GM23338 (cell line): ENCODE results near the gene OR10D3. TPM values are rescaled to one million over a fixed set of nuclear protein-coding genes. Genes with fewer than 3 reads are reported as not detected.

Source experiments
- ATAC-seq: fragments of 200-7000 bp; cut with Tn5 transposase; 3 replicates; pipeline ENCODE4 v1.9.1; 2020
- DNase-seq: peaks from one replicate; pipeline ENCODE4 v3.0.0-alpha.2; 2015; ENCODE audit warnings: low spot score
- H2AFZ ChIP-seq: fragments of 200-600 bp; sonication (generic); 2 replicates; pipeline ENCODE4 v1.8.0; 2016; ENCODE audit warnings: antibody characterized with exemption, mild to moderate bottlenecking, moderate library complexity
- H3F3A ChIP-seq: fragments of 200-600 bp; sonication (generic); replicated peaks from 2 replicates; pipeline ENCODE4 v1.8.0; 2017; ENCODE audit warnings: antibody characterized with exemption, mixed run types, low read depth
- H3K27ac ChIP-seq: fragments of 200-600 bp; sonication (generic); 2 replicates; pipeline ENCODE4 v1.6.1; 2016; ENCODE audit warnings: low read depth
- H3K27me3 ChIP-seq: fragments of 200-600 bp; sonication (generic); 2 replicates; pipeline ENCODE4 v1.8.0; 2016; ENCODE audit warnings: mild to moderate bottlenecking, mixed run types, moderate library complexity; ENCODE audit not compliant: insufficient read depth
- H3K36me3 ChIP-seq: fragments of 200-600 bp; sonication (generic); 2 replicates; pipeline ENCODE4 v1.8.0; 2016; ENCODE audit warnings: mild to moderate bottlenecking; ENCODE audit not compliant: insufficient read depth
- H3K4me1 ChIP-seq: fragments of 200-600 bp; sonication (generic); 2 replicates; pipeline ENCODE4 v1.8.0; 2016; ENCODE audit warnings: mild to moderate bottlenecking, moderate library complexity; ENCODE audit not compliant: insufficient read depth
- H3K4me2 ChIP-seq: fragments of 200-600 bp; sonication (generic); 2 replicates; pipeline ENCODE4 v1.7.1; 2017; ENCODE audit warnings: mixed run types
- H3K4me3 ChIP-seq: fragments of 200-600 bp; sonication (generic); 2 replicates; pipeline ENCODE4 v1.6.1; 2016; ENCODE audit warnings: mixed run types
- H3K79me2 ChIP-seq: fragments of 200-600 bp; sonication (generic); replicated peaks from 2 replicates; pipeline ENCODE4 v1.8.0; 2017; ENCODE audit warnings: mild to moderate bottlenecking; ENCODE audit not compliant: insufficient read depth
- H3K9me2 ChIP-seq: fragments of 200-600 bp; sonication (generic); 2 replicates; pipeline ENCODE4 v1.8.0; 2017; ENCODE audit not compliant: insufficient read depth
- H4K20me1 ChIP-seq: fragments of 200-600 bp; sonication (generic); replicated peaks from 2 replicates; pipeline ENCODE4 v1.8.0; 2017; ENCODE audit warnings: mild to moderate bottlenecking; ENCODE audit not compliant: insufficient read depth
- H3K27ac Mint-ChIP-seq: 2 replicates; pipeline ENCODE4 v1.8.0; 2020; ENCODE audit warnings: inconsistent platforms, mild to moderate bottlenecking, moderate library complexity, mixed read lengths
- H3K27me3 Mint-ChIP-seq: 3 replicates; pipeline ENCODE4 v1.8.0; 2022; ENCODE audit warnings: low read depth, mild to moderate bottlenecking, moderate library complexity, mixed read lengths, inconsistent platforms; ENCODE audit not compliant: insufficient read depth, poor library complexity
- H3K36me3 Mint-ChIP-seq: 3 replicates; pipeline ENCODE4 v1.8.0; 2021; ENCODE audit warnings: low read depth, mild to moderate bottlenecking, inconsistent platforms, moderate library complexity, mixed read lengths
- H3K4me1 Mint-ChIP-seq: 3 replicates; pipeline ENCODE4 v1.8.0; 2020; ENCODE audit warnings: mild to moderate bottlenecking, inconsistent platforms, mixed read lengths
- H3K4me3 Mint-ChIP-seq: 3 replicates; pipeline ENCODE4 v1.8.0; 2021; ENCODE audit warnings: moderate library complexity, mild to moderate bottlenecking, inconsistent platforms, mixed read lengths
- H3K9me3 Mint-ChIP-seq: 3 replicates; pipeline ENCODE4 v1.8.0; 2020; ENCODE audit warnings: moderate library complexity, mild to moderate bottlenecking, inconsistent platforms, mixed read lengths
- EZH2 ChIP-seq: fragments of 200-600 bp; sonication (generic); IDR thresholded peaks from one replicate; pipeline ENCODE4 v1.8.0; 2017; ENCODE audit warnings: antibody characterized with exemption, mild to moderate bottlenecking, low read depth; ENCODE audit not compliant: unreplicated experiment
- EZH2phosphoT487 ChIP-seq: fragments of 200-600 bp; sonication (generic); IDR thresholded peaks from one replicate; pipeline ENCODE4 v1.8.1; 2018; ENCODE audit warnings: antibody characterized with exemption; ENCODE audit not compliant: unreplicated experiment
- NANOG ChIP-seq: IDR thresholded peaks from 2 replicates; pipeline ENCODE4 v1.6.1; 2016; ENCODE audit warnings: antibody characterized with exemption, borderline replicate concordance
- ZNF114 ChIP-seq: fragments of 250-450 bp; sonication (Bioruptor Pico); IDR thresholded peaks from 2 replicates; pipeline ENCODE4 v1.5.0; 2020; ENCODE audit warnings: mild to moderate bottlenecking, moderate library complexity
- polyA plus RNA-seq: library from polyadenylated mRNA; unstranded; fragments of >200 nt; fragmentation: Nextera tagmentation; extraction: Ambion mirVana; gene quantifications from 2 replicates; pipeline ENCODE4 v1.2.1, GENCODE V29; 2016
- total RNA-seq: library from RNA; depleted of rRNA; stranded (reverse); fragments of >200 nt; shearing (Covaris generic); gene quantifications from 2 replicates; pipeline ENCODE4 v1.2.3, GENCODE V29; 2014
- TF ChIP-seq, protein P1 (sequence below), 2 experiments: fragments of 200-600 bp in 1 of 2; sonication (generic) in 1 of 2; conservative IDR thresholded peaks; 2 replicates each; pipeline versions ENCODE4 v1.5.1 to v1.6.1; 2016 to 2017; ENCODE audit warnings: antibody characterized with exemption in 2 of 2, low read depth in 2 of 2, mild to moderate bottlenecking in 2 of 2, moderate library complexity in 1 of 2
- TF ChIP-seq, protein P2 (sequence below): IDR thresholded peaks from 2 replicates; pipeline ENCODE4 v1.6.1; 2016; ENCODE audit warnings: antibody characterized with exemption
- TF ChIP-seq, protein P3 (sequence below): fragments of 250-450 bp; sonication (Bioruptor Pico); IDR thresholded peaks from 2 replicates; pipeline ENCODE4 v1.5.0; 2020; ENCODE audit warnings: mild to moderate bottlenecking, moderate library complexity

The OR10D3 gene
- total and polyA plus RNA-seq, 2 experiments from 2014 or later, result not detected

GRCh38 chr11:124197999-124198398 is 14.9 kb downstream of the OR10D3 start (continued):
- TF ChIP-seq, protein P1, sequence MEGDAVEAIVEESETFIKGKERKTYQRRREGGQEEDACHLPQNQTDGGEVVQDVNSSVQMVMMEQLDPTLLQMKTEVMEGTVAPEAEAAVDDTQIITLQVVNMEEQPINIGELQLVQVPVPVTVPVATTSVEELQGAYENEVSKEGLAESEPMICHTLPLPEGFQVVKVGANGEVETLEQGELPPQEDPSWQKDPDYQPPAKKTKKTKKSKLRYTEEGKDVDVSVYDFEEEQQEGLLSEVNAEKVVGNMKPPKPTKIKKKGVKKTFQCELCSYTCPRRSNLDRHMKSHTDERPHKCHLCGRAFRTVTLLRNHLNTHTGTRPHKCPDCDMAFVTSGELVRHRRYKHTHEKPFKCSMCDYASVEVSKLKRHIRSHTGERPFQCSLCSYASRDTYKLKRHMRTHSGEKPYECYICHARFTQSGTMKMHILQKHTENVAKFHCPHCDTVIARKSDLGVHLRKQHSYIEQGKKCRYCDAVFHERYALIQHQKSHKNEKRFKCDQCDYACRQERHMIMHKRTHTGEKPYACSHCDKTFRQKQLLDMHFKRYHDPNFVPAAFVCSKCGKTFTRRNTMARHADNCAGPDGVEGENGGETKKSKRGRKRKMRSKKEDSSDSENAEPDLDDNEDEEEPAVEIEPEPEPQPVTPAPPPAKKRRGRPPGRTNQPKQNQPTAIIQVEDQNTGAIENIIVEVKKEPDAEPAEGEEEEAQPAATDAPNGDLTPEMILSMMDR (conservative IDR thresholded peaks at IDR 0.05; ENCODE audit: low read depth in 2 of 2), result no peak
- TF ChIP-seq, protein P2, sequence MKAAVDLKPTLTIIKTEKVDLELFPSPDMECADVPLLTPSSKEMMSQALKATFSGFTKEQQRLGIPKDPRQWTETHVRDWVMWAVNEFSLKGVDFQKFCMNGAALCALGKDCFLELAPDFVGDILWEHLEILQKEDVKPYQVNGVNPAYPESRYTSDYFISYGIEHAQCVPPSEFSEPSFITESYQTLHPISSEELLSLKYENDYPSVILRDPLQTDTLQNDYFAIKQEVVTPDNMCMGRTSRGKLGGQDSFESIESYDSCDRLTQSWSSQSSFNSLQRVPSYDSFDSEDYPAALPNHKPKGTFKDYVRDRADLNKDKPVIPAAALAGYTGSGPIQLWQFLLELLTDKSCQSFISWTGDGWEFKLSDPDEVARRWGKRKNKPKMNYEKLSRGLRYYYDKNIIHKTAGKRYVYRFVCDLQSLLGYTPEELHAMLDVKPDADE, result no peak
- no peak for TF ChIP-seq EZH2

DNA sequence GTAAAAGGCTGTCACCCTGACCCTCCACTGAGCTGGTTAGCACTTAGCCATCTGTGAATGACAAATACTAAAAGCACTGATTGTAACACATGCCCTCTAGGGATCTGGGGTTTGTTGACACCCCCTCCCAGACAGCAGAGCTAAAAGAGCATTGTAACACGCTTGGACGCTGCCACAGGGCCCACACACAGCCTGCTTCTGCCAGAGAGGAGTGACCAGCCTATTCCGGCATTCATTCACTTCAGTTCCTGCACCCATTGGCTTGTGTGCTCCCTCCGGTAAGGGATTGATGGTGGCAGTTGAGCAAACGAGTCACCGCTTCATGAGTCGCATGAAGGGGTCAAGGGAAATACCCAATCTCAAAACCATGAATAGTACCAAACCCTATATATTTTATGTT is 15.8 kb downstream of the OR10D3 start:
- H3F3A ChIP-seq, result no peaks in the 10 kb centered on the region
- no peak overlapping the region for H2AFZ ChIP-seq
- TF ChIP-seq, protein P1 (conservative IDR thresholded peaks at IDR 0.05; ENCODE audit: low read depth in 2 of 2), result no peak
- TF ChIP-seq, protein P3, sequence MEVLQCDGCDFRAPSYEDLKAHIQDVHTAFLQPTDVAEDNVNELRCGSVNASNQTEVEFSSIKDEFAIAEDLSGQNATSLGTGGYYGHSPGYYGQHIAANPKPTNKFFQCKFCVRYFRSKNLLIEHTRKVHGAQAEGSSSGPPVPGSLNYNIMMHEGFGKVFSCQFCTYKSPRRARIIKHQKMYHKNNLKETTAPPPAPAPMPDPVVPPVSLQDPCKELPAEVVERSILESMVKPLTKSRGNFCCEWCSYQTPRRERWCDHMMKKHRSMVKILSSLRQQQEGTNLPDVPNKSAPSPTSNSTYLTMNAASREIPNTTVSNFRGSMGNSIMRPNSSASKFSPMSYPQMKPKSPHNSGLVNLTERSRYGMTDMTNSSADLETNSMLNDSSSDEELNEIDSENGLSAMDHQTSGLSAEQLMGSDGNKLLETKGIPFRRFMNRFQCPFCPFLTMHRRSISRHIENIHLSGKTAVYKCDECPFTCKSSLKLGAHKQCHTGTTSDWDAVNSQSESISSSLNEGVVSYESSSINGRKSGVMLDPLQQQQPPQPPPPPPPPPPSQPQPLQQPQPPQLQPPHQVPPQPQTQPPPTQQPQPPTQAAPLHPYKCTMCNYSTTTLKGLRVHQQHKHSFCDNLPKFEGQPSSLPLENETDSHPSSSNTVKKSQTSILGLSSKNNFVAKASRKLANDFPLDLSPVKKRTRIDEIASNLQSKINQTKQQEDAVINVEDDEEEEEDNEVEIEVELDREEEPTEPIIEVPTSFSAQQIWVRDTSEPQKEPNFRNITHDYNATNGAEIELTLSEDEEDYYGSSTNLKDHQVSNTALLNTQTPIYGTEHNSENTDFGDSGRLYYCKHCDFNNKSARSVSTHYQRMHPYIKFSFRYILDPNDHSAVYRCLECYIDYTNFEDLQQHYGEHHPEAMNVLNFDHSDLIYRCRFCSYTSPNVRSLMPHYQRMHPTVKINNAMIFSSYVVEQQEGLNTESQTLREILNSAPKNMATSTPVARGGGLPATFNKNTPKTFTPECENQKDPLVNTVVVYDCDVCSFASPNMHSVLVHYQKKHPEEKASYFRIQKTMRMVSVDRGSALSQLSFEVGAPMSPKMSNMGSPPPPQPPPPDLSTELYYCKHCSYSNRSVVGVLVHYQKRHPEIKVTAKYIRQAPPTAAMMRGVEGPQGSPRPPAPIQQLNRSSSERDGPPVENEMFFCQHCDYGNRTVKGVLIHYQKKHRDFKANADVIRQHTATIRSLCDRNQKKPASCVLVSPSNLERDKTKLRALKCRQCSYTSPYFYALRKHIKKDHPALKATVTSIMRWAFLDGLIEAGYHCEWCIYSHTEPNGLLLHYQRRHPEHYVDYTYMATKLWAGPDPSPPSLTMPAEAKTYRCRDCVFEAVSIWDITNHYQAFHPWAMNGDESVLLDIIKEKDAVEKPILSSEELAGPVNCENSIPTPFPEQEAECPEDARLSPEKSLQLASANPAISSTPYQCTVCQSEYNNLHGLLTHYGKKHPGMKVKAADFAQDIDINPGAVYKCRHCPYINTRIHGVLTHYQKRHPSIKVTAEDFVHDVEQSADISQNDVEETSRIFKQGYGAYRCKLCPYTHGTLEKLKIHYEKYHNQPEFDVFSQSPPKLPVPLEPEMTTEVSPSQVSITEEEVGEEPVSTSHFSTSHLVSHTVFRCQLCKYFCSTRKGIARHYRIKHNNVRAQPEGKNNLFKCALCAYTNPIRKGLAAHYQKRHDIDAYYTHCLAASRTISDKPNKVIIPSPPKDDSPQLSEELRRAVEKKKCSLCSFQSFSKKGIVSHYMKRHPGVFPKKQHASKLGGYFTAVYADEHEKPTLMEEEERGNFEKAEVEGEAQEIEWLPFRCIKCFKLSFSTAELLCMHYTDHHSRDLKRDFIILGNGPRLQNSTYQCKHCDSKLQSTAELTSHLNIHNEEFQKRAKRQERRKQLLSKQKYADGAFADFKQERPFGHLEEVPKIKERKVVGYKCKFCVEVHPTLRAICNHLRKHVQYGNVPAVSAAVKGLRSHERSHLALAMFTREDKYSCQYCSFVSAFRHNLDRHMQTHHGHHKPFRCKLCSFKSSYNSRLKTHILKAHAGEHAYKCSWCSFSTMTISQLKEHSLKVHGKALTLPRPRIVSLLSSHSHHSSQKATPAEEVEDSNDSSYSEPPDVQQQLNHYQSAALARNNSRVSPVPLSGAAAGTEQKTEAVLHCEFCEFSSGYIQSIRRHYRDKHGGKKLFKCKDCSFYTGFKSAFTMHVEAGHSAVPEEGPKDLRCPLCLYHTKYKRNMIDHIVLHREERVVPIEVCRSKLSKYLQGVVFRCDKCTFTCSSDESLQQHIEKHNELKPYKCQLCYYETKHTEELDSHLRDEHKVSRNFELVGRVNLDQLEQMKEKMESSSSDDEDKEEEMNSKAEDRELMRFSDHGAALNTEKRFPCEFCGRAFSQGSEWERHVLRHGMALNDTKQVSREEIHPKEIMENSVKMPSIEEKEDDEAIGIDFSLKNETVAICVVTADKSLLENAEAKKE (CRISPR knock-in tag), result no peak
- TF ChIP-seq ZNF114 (CRISPR knock-in tag), result no peak
- TF ChIP-seq, protein P2, result no peak
- no peak for TF ChIP-seq EZH2phosphoT487
- TF ChIP-seq EZH2, result no peak
- TF ChIP-seq NANOG, result no peak
- H4K20me1 ChIP-seq, result no peaks in the 10 kb centered on the region
- Mint-ChIP-seq H3K4me1 (peaks cover 4% of the 10 kb centered on the region), H3K27me3 (peaks cover 2% of the 10 kb centered on the region), H3K4me3 (no peak overlapping the region), H3K9me3 (no peaks in the 10 kb centered on the region), H3K36me3 (no peaks in the 10 kb centered on the region), H3K27ac (no peak overlapping the region)
- H3K36me3 ChIP-seq, result no peaks in the 10 kb centered on the region
- ATAC-seq (no peak), DNase-seq (no peak)
- H3K27ac ChIP-seq, result no peak overlapping the region
- peaks cover 5% of the 10 kb centered on the region for H3K4me1 ChIP-seq
- no peak overlapping the region for H3K4me3 ChIP-seq
- no peaks in the 10 kb centered on the region for H3K27me3 ChIP-seq
- no peaks in the 10 kb centered on the region for H3K79me2 ChIP-seq
- H3K4me2 ChIP-seq, result no peak overlapping the region
- no peaks in the 10 kb centered on the region for H3K9me2 ChIP-seq
